Uterus (tissue), 4 donors: Measurements from ENCODE around the gene PGAM5. TPM values are rescaled to one million over a fixed set of nuclear protein-coding genes. Genes with fewer than 3 reads are reported as not detected.

Experiments used
- DNase-seq, 2 donors: peaks; one replicate each; pipeline ENCODE4 v3.0.0-alpha.2; 2019 to 2020
- H3K27ac ChIP-seq, 2 donors: fragments of 200-600 bp; sonication (generic); 1 replicate in 1 of 2; 2 replicates in 1 of 2; pipeline ENCODE4 v1.5.1; 2016 to 2018
- H3K27me3 ChIP-seq, 2 donors: fragments of 200-600 bp; sonication (generic); one replicate each; pipeline ENCODE4 v1.5.1; 2018 to 2019; ENCODE audit warnings: control low read depth in 1 of 2
- H3K36me3 ChIP-seq, 2 donors: fragments of 200-600 bp; sonication (generic); one replicate each; pipeline ENCODE4 v1.5.1; 2019; ENCODE audit warnings: control low read depth in 1 of 2
- H3K4me1 ChIP-seq, 2 donors: fragments of 200-600 bp; sonication (generic); one replicate each; pipeline ENCODE4 v1.5.1; 2018 to 2019; ENCODE audit warnings: control low read depth in 1 of 2
- H3K4me3 ChIP-seq, 2 donors: fragments of 200-600 bp; sonication (generic); 1 replicate in 1 of 2; 2 replicates in 1 of 2; pipeline ENCODE4 v1.5.1; 2018 to 2019; ENCODE audit warnings: mild to moderate bottlenecking in 1 of 2
- H3K9me3 ChIP-seq, 2 donors: fragments of 200-600 bp; sonication (generic); one replicate each; pipeline ENCODE4 v1.5.1; 2019; ENCODE audit warnings: control low read depth in 1 of 2
- POLR2A ChIP-seq, 2 donors: fragments of 450-650 bp; IDR thresholded peaks; one replicate each; pipeline ENCODE4 v1.6.1; 2016; ENCODE audit warnings: antibody characterized with exemption in 2 of 2, mild to moderate bottlenecking in 1 of 2, moderate library complexity in 1 of 2
- intact Hi-C: fragments of 100-400 bp; cut with DNase I; formaldehyde crosslinking; loops from one replicate; pipeline ENCODE4 v1.15.1; 2023; ENCODE audit warnings: low total_unique reads
- total RNA-seq, 4 donors: library from RNA; depleted of rRNA in 3 of 4; stranded (reverse); fragments of >200 nt in 3 of 4; gene quantifications; one replicate each; pipeline versions ENCODE4 v1.1.0 to v1.2.4, GENCODE V29; 2014 to 2023
- TF ChIP-seq, protein P1 (sequence below), 4 experiments: fragments of 200-600 bp in 2 of 4; fragments of 450-650 bp in 2 of 4; sonication (generic) in 2 of 4; IDR thresholded peaks; one replicate each; pipeline ENCODE4 v1.5.1; 2016 to 2019; ENCODE audit warnings: antibody characterized with exemption in 4 of 4, mild to moderate bottlenecking in 2 of 4, moderate library complexity in 1 of 4
- donor health status: DM: yes; HTN: yes; CAD: no.

The PGAM5 gene
- total RNA-seq, 4 donors from 2014 or later: 5.0 to 30.8 (median 19.4) TPM

DNA sequence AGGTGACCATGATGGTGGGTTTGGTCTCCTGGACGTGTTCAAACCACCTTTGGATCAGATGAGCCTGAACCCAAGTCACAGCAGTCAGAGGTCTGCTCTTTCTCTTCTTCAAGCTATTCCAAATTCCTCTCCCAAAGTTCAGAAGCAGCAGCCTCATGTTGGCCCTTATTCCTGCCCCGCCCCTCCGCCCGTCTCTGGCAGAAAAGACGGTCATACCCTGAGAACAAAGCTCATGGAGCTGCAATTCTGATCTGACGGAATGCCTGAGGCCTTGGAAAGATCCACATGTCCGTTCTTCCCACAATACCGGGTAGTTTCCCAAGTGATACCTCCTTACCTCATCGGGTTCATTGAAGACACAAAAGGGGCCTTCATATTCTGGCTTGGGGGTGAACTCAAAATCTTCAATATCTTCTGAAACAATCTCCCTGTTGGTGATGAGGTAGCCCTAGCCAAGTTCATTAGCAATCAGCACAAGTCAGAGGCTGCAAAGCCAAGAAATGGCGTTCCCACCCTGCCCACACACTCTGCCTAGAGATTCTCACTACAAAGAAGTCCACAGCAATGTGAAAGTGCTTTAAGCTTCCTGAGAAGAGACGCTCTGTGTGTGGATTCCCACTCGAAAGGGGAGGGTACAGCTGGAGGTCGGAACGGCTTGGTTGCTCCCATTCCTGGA lies 34.7 kb upstream of the PGAM5 start:
- H3K4me3 ChIP-seq: no peak overlapping the region
- H3K4me1 ChIP-seq: no peaks in the 10 kb centered on the region
- no peak for DNase-seq

DNA sequence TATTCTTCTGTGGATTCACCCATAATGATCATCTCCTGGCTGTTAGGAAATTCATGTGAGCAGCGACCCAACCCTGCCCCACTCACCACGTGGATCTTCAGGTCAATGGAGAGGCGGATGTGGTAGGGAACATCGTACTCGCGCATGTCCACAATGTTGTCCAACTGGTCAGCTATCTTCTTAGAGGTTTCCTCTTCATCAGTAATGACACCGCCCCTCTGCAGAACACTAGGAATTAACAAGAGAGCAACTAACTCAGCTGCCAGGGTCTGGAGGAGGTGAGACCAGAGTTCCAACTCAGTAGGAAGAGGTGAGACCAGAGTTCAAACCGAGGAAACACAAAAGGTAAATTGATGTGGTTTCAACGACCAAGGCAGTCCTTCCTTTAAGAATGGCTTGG lies 33.1 kb upstream of the PGAM5 start:
- H3K36me3 ChIP-seq: no peaks in the 10 kb centered on the region
- DNase-seq: no peak
- intact Hi-C loops: no loop called here
- no peak for TF ChIP-seq POLR2A (IDR thresholded peaks at IDR 0.05)
- TF ChIP-seq, protein P1, sequence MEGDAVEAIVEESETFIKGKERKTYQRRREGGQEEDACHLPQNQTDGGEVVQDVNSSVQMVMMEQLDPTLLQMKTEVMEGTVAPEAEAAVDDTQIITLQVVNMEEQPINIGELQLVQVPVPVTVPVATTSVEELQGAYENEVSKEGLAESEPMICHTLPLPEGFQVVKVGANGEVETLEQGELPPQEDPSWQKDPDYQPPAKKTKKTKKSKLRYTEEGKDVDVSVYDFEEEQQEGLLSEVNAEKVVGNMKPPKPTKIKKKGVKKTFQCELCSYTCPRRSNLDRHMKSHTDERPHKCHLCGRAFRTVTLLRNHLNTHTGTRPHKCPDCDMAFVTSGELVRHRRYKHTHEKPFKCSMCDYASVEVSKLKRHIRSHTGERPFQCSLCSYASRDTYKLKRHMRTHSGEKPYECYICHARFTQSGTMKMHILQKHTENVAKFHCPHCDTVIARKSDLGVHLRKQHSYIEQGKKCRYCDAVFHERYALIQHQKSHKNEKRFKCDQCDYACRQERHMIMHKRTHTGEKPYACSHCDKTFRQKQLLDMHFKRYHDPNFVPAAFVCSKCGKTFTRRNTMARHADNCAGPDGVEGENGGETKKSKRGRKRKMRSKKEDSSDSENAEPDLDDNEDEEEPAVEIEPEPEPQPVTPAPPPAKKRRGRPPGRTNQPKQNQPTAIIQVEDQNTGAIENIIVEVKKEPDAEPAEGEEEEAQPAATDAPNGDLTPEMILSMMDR (IDR thresholded peaks at IDR 0.05): no peak
- H3K4me1 ChIP-seq: no peaks in the 10 kb centered on the region
- H3K27ac ChIP-seq: no peak overlapping the region
- H3K27me3 ChIP-seq: no peaks in the 10 kb centered on the region
- H3K4me3 ChIP-seq: no peak overlapping the region
- no peaks in the 10 kb centered on the region for H3K9me3 ChIP-seq

More for the DNA sequence above, 34.7 kb upstream of the PGAM5 start:
- H3K27ac ChIP-seq: no peak overlapping the region
- no peaks in the 10 kb centered on the region for H3K9me3 ChIP-seq
- H3K36me3 ChIP-seq: no peaks in the 10 kb centered on the region
- no peaks in the 10 kb centered on the region for H3K27me3 ChIP-seq
- intact Hi-C loops: no loop called here
- TF ChIP-seq POLR2A (IDR thresholded peaks at IDR 0.05): no peak
- TF ChIP-seq, protein P1 (IDR thresholded peaks at IDR 0.05): no peak

- no peak overlapping the region for H3K27ac ChIP-seq
- intact Hi-C loops: no loop called here
- TF ChIP-seq POLR2A (IDR thresholded peaks at IDR 0.05): no peak
- TF ChIP-seq, protein P1 (IDR thresholded peaks at IDR 0.05): no peak
- peaks cover 0 to 12% of the 10 kb centered on the region in 2 donors for H3K4me1 ChIP-seq
- no peak for DNase-seq
- H3K4me3 ChIP-seq: no peak overlapping the region
- no peaks in the 10 kb centered on the region for H3K27me3 ChIP-seq
- no peaks in the 10 kb centered on the region for H3K9me3 ChIP-seq
- no peaks in the 10 kb centered on the region for H3K36me3 ChIP-seq
Observed at GRCh38 chr12:132685400-132685799, 25.2 kb upstream of the PGAM5 start.

DNA sequence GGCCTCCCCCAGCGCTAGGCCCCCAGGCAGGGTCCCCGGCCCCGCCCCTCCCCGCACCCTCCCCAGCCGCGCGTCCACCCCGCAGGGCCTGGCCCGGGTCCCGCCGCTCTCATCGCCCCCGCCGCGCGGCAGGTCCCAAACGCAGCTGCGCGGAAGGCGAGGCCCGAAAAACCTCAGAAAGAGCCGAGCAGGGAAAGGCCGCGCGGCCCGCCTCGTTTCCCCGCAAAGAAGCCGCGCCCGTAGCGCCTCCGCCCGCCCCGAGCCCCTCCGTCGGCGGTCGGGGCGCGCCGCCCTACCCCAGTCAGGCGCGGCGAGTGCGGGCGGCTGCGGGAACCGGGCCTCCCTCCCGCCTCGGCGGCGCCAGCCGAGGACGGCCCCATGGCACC lies 23.8 kb upstream of the PGAM5 start:
- Histone ChIP-seq H3K27ac (peak overlapping the region; percentile 20 to 68), H3K4me1 (peaks cover 0 to 12% of the 10 kb centered on the region in 2 donors), H3K27me3 (no peaks in the 10 kb centered on the region), H3K36me3 (no peaks in the 10 kb centered on the region), H3K4me3 (peak overlapping the region; percentile 47 to 66), H3K9me3 (no peaks in the 10 kb centered on the region)
- no peak for DNase-seq
- no peak for TF ChIP-seq POLR2A (IDR thresholded peaks at IDR 0.05)
- TF ChIP-seq, protein P1 (IDR thresholded peaks at IDR 0.05): no peak
- intact Hi-C loops: no loop called here

GRCh38 chr12:132687211-132688164 lies 23.2 kb upstream of the PGAM5 start, which contains the start of the genes POLE and PXMP2:
TSS of gene POLE (minus strand) at chr12:132687342. CDS start at chr12:132687315, 27 bp downstream.
TSS of gene PXMP2 (plus strand) at chr12:132687587. CDS start at chr12:132687671, 84 bp downstream.
- peak within 1 kb of the TSS; percentile 34 to 68 for H3K27ac ChIP-seq
- peak within 1 kb of the TSS; percentile 47 to 66 for H3K4me3 ChIP-seq
- intact Hi-C loops: no loop called here

More at GRCh38 chr12:132687211-132688164, 23.2 kb upstream of the PGAM5 start, which contains the start of the genes POLE and PXMP2:
- H3K9me3 ChIP-seq: no peaks in the 10 kb centered on the region
- peak in 1 of 2 donors; percentile 60 for TF ChIP-seq POLR2A (IDR thresholded peaks at IDR 0.05)
- TF ChIP-seq, protein P1 (IDR thresholded peaks at IDR 0.05): peak in 3 of 4 experiments; percentile 10 to 17 (median 12)
- no peaks in the 10 kb centered on the region for H3K36me3 ChIP-seq
- no peaks in the 10 kb centered on the region for H3K27me3 ChIP-seq
- peak; percentile 96 to 97 for DNase-seq
- peaks cover 0 to 12% of the 10 kb centered on the region in 2 donors for H3K4me1 ChIP-seq
